ENCODE results near the gene NDUFA11. TPM values are rescaled to one million over a fixed set of nuclear protein-coding genes. Genes with fewer than 3 reads are reported as not detected.

The NDUFA11 gene
- total and polyA plus RNA-seq, 4 experiments from 2014 or later: 139 to 388 (median 241) TPM

- H3K4me3 ChIP-seq (ENCODE audit: low read length in 2 of 2): peak overlapping the region; percentile 97
- H3K36me3 ChIP-seq (ENCODE audit: insufficient read depth, low read length): peaks cover 2% of the 10 kb centered on the region
- ChIA-PET CTCF (ENCODE audit: partially characterized antibody) (interaction anchor here (0.8 to 3.3 kb wide), 9 partner anchors 48 to 119 kb away, joined by 3 to 16 read pairs (median 5); no protein-coding TSS in a partner anchor), POLR2A (ENCODE audit: partially characterized antibody) (interaction anchor here (0.7 to 3.9 kb wide), 18 partner anchors 12 to 280 kb away, joined by 3 to 72 read pairs (median 9); partner anchors contain the start of genes DUS3L, RANBP3, SAFB and SAFB2)
- H3K4me1 Mint-ChIP-seq: peaks cover 14 to 57% (median 35%) of the 10 kb centered on the region in 4 donors
- intact Hi-C loops (cut with micrococcal nuclease): loop anchor here (10.0 kb wide), 1 partner anchor 1632 kb away; the partner anchor contains the start of gene PNPLA6
- no peaks in the 10 kb centered on the region for H3K27me3 ChIP-seq (ENCODE audit: insufficient read depth, low read length)
- H3K36me3 Mint-ChIP-seq: peaks cover 7 to 31% of the 10 kb centered on the region in 2 donors
- H3K9me3 Mint-ChIP-seq: peaks cover 0 to 2% (median 0%) of the 10 kb centered on the region in 8 donors
- peak overlapping the region; percentile 91 to 97 (median 95) for H3K4me3 Mint-ChIP-seq
- DNase-seq: peak in 1 of 5 donors; percentile 58
- H3K27ac ChIP-seq (ENCODE audit: low read depth, low read length): peak overlapping the region; percentile 95
- no peaks in the 10 kb centered on the region for H3K27me3 Mint-ChIP-seq
- H3K9me3 ChIP-seq (ENCODE audit: control insufficient read depth in 1 of 2, low read length in 2 of 2): no peaks in the 10 kb centered on the region
- peak overlapping the region; percentile 95 to 100 (median 100) for H3K27ac Mint-ChIP-seq
- H3K4me1 ChIP-seq (ENCODE audit: insufficient read depth, low read length): peaks cover 37% of the 10 kb centered on the region
Observed at GRCh38 chr19:5903056-5903623, 450 bp downstream of the NDUFA11 start.

GRCh38 chr19:5900976-5901375 lies 2.6 kb downstream of the NDUFA11 start:
- Mint-ChIP-seq H3K27ac (peak overlapping the region in 3 of 7 donors; percentile 27 to 79 (median 76)), H3K4me1 (peaks cover 7 to 42% (median 21%) of the 10 kb centered on the region in 4 donors), H3K9me3 (peaks cover 0 to 2% (median 0%) of the 10 kb centered on the region in 8 donors), H3K36me3 (peaks cover 4 to 26% of the 10 kb centered on the region in 2 donors), H3K4me3 (peak overlapping the region in 4 of 8 donors; percentile 10 to 64 (median 48)), H3K27me3 (no peaks in the 10 kb centered on the region)
- no peak overlapping the region for H3K27ac ChIP-seq (ENCODE audit: low read depth, low read length)
- no peak for DNase-seq
- intact Hi-C loops (cut with micrococcal nuclease): loop anchor here (10.0 kb wide), 1 partner anchor 1634 kb away; the partner anchor contains the start of gene PNPLA6
- POLR2A ChIA-PET (ENCODE audit: partially characterized antibody): no interaction called here
- H3K4me3 ChIP-seq (ENCODE audit: low read length in 2 of 2): no peak overlapping the region
- peaks cover 31% of the 10 kb centered on the region for H3K4me1 ChIP-seq (ENCODE audit: insufficient read depth, low read length)
- H3K9me3 ChIP-seq (ENCODE audit: control insufficient read depth in 1 of 2, low read length in 2 of 2): no peaks in the 10 kb centered on the region
- H3K36me3 ChIP-seq (ENCODE audit: insufficient read depth, low read length): peaks cover 6% of the 10 kb centered on the region
- H3K27me3 ChIP-seq (ENCODE audit: insufficient read depth, low read length): no peaks in the 10 kb centered on the region
- CTCF ChIA-PET (ENCODE audit: partially characterized antibody): interaction anchor here (0.7 to 1.5 kb wide), 2 partner anchors 67 to 933 kb away, joined by 3 to 4 read pairs; no protein-coding TSS in a partner anchor

GRCh38 chr19:5899728-5900526 lies 3.7 kb downstream of the NDUFA11 start:
- ChIA-PET CTCF (ENCODE audit: partially characterized antibody) (interaction anchor here (0.6 to 1.5 kb wide), 2 partner anchors 68 to 1331 kb away, joined by 4 to 5 read pairs; no protein-coding TSS in a partner anchor), POLR2A (ENCODE audit: partially characterized antibody) (interaction anchor here (1.4 kb wide), 1 partner anchor 72 kb away, joined by 6 read pairs; no protein-coding TSS in a partner anchor)
- no peaks in the 10 kb centered on the region for H3K9me3 ChIP-seq (ENCODE audit: control insufficient read depth in 1 of 2, low read length in 2 of 2)
- no peak overlapping the region for H3K27ac ChIP-seq (ENCODE audit: low read depth, low read length)
- intact Hi-C loops (cut with micrococcal nuclease): loop anchor here (10.0 kb wide), 1 partner anchor 1635 kb away; the partner anchor contains the start of gene PNPLA6
- no peaks in the 10 kb centered on the region for H3K27me3 ChIP-seq (ENCODE audit: insufficient read depth, low read length)
- H3K27me3 Mint-ChIP-seq: no peaks in the 10 kb centered on the region
- peak overlapping the region in 3 of 7 donors; percentile 29 to 59 (median 42) for H3K27ac Mint-ChIP-seq
- H3K9me3 Mint-ChIP-seq: peaks cover 0 to 2% (median 0%) of the 10 kb centered on the region in 8 donors
- no peak for DNase-seq
- peaks cover 21% of the 10 kb centered on the region for H3K4me1 ChIP-seq (ENCODE audit: insufficient read depth, low read length)
- H3K4me3 ChIP-seq (ENCODE audit: low read length in 2 of 2): no peak overlapping the region
- peaks cover 16% of the 10 kb centered on the region for H3K36me3 ChIP-seq (ENCODE audit: insufficient read depth, low read length)
- H3K4me3 Mint-ChIP-seq: peak overlapping the region in 1 of 8 donors; percentile 45
- peaks cover 7 to 30% of the 10 kb centered on the region in 2 donors for H3K36me3 Mint-ChIP-seq
- peaks cover 7 to 32% (median 20%) of the 10 kb centered on the region in 4 donors for H3K4me1 Mint-ChIP-seq

GRCh38 chr19:5897189-5897969 lies 6.2 kb downstream of the NDUFA11 start:
- Histone ChIP-seq H3K36me3 (ENCODE audit: insufficient read depth, low read length) (peaks cover 17% of the 10 kb centered on the region), H3K9me3 (ENCODE audit: control insufficient read depth in 1 of 2, low read length in 2 of 2) (no peaks in the 10 kb centered on the region), H3K27ac (ENCODE audit: low read depth, low read length) (no peak overlapping the region), H3K4me1 (ENCODE audit: insufficient read depth, low read length) (peaks cover 12% of the 10 kb centered on the region), H3K27me3 (ENCODE audit: insufficient read depth, low read length) (no peaks in the 10 kb centered on the region), H3K4me3 (ENCODE audit: low read length in 2 of 2) (no peak overlapping the region)
- no peak for DNase-seq
- intact Hi-C loops (cut with micrococcal nuclease): no loop called here
- H3K4me3 Mint-ChIP-seq: no peak overlapping the region
- ChIA-PET POLR2A (ENCODE audit: partially characterized antibody) (no interaction called here), CTCF (ENCODE audit: partially characterized antibody) (interaction anchor here (1.3 kb wide), 1 partner anchor 125 kb away, joined by 3 read pairs; no protein-coding TSS in a partner anchor)
- no peaks in the 10 kb centered on the region for H3K27me3 Mint-ChIP-seq
- no peak overlapping the region for H3K27ac Mint-ChIP-seq
- H3K9me3 Mint-ChIP-seq: no peaks in the 10 kb centered on the region
- peaks cover 7 to 13% of the 10 kb centered on the region in 2 donors for H3K36me3 Mint-ChIP-seq
- H3K4me1 Mint-ChIP-seq: peaks cover 4 to 20% (median 8%) of the 10 kb centered on the region in 4 donors

GRCh38 chr19:5896365-5897076 lies 7.1 kb downstream of the NDUFA11 start:
- Mint-ChIP-seq H3K27me3 (no peaks in the 10 kb centered on the region), H3K4me3 (no peak overlapping the region), H3K27ac (no peak overlapping the region), H3K36me3 (peaks cover 7 to 13% of the 10 kb centered on the region in 2 donors), H3K9me3 (no peaks in the 10 kb centered on the region), H3K4me1 (peaks cover 5 to 13% (median 10%) of the 10 kb centered on the region in 4 donors)
- CTCF ChIA-PET (ENCODE audit: partially characterized antibody): no interaction called here
- peaks cover 8% of the 10 kb centered on the region for H3K4me1 ChIP-seq (ENCODE audit: insufficient read depth, low read length)
- peaks cover 17% of the 10 kb centered on the region for H3K36me3 ChIP-seq (ENCODE audit: insufficient read depth, low read length)
- H3K27me3 ChIP-seq (ENCODE audit: insufficient read depth, low read length): no peaks in the 10 kb centered on the region
- H3K9me3 ChIP-seq (ENCODE audit: control insufficient read depth in 1 of 2, low read length in 2 of 2): no peaks in the 10 kb centered on the region
- H3K4me3 ChIP-seq (ENCODE audit: low read length in 2 of 2): no peak overlapping the region
- POLR2A ChIA-PET (ENCODE audit: partially characterized antibody): no interaction called here
- no peak for DNase-seq
- no peak overlapping the region for H3K27ac ChIP-seq (ENCODE audit: low read depth, low read length)
- intact Hi-C loops (cut with micrococcal nuclease): no loop called here

- no peak overlapping the region for H3K27ac Mint-ChIP-seq
- Histone ChIP-seq H3K4me3 (ENCODE audit: low read length in 2 of 2) (no peak overlapping the region), H3K27me3 (ENCODE audit: insufficient read depth, low read length) (no peaks in the 10 kb centered on the region), H3K27ac (ENCODE audit: low read depth, low read length) (no peak overlapping the region), H3K9me3 (ENCODE audit: control insufficient read depth in 1 of 2, low read length in 2 of 2) (no peaks in the 10 kb centered on the region), H3K4me1 (ENCODE audit: insufficient read depth, low read length) (peaks cover 4% of the 10 kb centered on the region), H3K36me3 (ENCODE audit: insufficient read depth, low read length) (peaks cover 17% of the 10 kb centered on the region)
- H3K36me3 Mint-ChIP-seq: peaks cover 7 to 8% of the 10 kb centered on the region in 2 donors
- H3K4me3 Mint-ChIP-seq: no peak overlapping the region
- H3K27me3 Mint-ChIP-seq: no peaks in the 10 kb centered on the region
- ChIA-PET POLR2A (ENCODE audit: partially characterized antibody) (no interaction called here), CTCF (ENCODE audit: partially characterized antibody) (no interaction called here)
- no peaks in the 10 kb centered on the region for H3K9me3 Mint-ChIP-seq
- no peak for DNase-seq
- peaks cover 1 to 8% (median 5%) of the 10 kb centered on the region in 4 donors for H3K4me1 Mint-ChIP-seq
- intact Hi-C loops (cut with micrococcal nuclease): no loop called here
Observed at GRCh38 chr19:5895890-5896289, 7.7 kb downstream of the NDUFA11 start.

All from CD4-positive, alpha-beta memory T cell (primary cell).